GM18520 (cell line): Measurements from ENCODE around the gene AUTS2.
"Not testable (repeated sequence)": the region's sequence is repeated elsewhere in the genome, so short reads cannot be mapped to it uniquely, and the experiment has no call there.

Experiments used
- ATAC-seq: cut with Tn5 transposase; IDR thresholded peaks from one replicate; pipeline ENCODE4 v1.9.1; 2021; ENCODE audit not compliant: unreplicated experiment

The AUTS2 gene

DNA sequence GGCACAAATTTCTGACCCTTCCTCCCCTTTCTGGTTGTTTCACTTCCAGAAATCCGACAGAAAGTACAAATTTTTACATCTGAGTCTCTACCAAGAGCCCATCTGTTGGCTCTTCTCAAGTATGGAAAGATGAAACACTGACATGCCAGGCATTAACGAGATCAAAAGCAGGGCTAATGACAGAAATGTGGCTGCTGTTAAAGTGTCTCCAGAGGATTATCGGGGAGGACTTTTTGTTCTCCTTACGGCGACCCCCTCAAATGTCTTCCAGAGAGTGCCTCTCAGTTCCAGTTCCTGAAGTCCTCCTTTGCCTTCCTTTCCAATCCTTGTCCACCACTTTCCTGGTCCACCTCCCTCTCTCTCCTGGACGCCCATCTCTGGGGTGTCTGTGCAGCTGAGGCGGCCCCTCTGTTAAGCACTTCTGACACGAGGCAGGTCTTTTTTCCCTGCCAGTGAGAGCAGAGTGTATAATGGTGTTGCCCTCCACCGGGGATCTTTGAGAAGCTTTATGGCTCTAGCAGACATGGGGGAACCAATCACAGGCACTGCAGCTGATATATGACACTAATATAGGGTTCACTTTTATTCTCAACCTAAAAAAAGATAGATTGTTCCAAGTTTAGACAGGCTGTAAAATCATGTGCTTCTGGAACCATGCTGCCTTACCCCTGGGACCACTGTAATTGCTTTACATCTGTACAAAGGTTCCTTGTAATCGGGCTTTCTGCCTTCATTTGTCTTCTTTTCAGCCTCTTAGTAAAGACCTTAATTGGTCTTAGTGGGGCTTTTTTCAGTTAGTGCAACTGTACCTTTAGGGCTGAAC is 757.1 kb downstream of the AUTS2 start:
- no peak for ATAC-seq

DNA sequence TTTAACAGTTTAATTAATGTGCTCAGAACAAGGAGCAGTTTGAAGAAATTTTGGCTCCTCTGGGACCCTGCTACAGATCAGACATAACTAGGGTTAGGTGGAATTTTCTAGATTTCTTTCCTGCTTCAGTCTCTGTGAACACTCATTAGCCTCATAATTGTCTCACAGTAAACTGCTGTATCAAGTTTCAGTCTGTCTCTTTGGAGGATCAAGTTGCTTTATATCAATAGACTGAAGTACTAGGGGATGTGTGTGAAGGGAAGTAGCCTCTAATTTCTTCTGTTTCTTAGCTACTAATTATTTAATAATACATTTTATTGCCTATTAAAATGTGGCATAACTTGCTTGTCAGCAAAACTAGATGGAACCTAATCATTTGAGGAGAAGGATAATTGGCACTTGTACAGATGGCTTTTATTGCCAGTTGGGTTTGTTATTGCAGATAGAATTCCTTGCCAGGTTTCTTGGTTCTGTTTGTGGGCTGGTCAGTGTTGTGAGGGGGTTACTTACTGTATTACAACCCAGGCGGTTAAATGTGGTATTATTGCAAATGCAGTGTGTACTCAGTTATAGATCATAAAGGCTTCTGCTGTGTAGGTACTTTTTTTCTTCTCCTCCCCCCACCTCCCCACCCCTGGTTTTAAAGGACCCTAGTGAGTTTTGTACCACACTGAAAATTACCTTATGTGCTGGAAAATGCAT is 758.0 kb downstream of the AUTS2 start:
- ATAC-seq, result no peak

DNA sequence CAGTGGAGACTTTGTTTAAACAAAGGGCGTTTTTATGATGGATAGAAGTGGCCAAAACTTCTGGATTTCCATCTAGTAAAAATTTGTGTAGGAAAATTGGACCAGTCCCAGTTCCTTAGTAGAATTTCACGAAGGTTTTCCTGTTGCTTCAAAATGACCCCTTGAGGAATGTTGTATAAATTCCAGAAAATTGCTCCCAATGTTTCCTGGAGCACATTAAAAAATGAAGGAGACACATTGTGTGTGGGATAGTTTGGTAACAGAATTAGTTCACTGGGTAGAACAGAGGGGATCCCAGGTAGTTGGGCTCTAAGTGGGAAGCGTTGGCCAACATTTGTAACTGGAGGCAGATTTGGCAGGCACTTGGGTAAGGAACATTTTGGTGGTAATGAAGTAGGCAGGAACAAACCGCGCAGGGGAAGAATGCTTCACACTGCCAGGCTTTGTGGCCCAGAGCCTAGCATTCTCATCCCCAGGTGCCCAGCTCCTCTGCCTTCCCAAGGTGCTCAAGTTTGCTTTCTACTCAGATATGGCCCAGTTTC is 758.6 kb downstream of the AUTS2 start:
- ATAC-seq, result no peak

DNA sequence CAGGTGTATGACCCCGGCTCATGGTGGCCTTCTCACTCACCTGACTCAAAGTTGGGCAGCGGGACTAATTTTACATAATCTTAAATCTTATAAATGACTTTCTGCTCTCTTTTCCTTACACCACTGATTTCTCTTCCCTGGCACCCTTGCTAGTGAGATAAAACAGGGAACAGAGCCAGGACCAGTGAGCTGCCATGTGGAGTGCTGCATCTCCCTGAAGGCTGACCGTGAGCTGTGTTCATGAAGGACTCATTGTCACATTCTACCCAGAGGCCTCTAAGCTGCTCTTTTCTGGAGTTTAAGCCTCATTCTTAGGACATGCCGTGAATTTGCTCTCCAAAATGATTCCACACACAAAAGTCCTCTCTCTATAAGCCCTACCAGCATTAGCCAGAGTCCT is 762.3 kb downstream of the AUTS2 start:
- ATAC-seq, result no peak

DNA sequence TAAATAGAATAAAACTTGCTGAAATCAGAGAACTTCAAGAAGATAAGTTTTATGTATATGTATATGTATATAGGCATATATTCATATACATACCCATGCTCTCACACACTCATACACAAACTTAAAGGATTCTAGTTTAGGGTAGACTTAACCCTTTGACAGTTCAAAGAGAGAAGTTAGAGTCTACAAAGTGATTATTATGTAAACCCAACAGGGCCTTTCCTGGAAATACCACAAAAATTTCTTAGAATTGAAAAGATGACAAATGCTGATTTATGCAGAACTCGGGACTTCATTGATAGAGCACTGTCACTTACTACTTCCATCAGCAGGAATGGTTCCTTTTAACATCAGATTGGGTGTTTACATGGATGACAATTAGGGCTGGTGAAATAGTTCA is 763.5 kb downstream of the AUTS2 start:
- no peak for ATAC-seq

DNA sequence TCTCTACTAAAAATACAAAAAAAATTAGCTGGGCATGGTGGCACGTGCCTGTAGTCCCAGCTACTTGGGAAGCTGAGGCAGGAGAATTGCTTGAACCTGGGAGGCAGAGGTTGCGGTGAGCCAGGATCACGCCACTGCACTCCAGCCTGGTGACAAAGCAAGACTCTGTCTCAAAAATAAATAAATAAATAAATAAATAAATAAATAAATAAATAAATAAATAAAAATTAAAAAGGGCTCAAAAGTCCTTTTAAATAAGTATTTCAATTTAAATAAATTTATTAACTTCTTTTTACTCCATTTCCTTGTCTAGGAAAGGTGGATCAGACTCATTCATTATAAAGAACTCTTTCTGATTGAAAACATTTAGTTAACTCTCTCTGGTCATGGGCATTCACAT is 766.1 kb downstream of the AUTS2 start:
- ATAC-seq, result not testable (repeated sequence)

DNA sequence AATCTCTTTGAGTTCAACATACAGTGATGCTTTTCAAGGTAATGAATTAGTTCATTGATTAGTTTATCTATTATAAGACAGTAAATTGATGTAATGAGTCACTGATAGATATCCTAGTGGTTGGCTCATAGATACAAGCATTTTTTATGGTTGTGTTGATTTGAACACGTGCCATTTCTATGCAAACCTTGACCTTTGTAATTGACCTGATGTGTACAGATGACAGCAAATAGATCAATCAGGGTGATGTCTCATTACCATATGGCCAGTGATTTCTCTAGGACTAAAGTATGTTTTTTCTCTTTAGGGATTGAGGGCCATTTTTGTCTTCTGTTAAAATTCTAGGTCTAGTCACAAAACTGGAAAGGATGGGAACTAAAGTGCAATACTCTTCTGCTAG is 773.4 kb downstream of the AUTS2 start:
- ATAC-seq, result no peak

DNA sequence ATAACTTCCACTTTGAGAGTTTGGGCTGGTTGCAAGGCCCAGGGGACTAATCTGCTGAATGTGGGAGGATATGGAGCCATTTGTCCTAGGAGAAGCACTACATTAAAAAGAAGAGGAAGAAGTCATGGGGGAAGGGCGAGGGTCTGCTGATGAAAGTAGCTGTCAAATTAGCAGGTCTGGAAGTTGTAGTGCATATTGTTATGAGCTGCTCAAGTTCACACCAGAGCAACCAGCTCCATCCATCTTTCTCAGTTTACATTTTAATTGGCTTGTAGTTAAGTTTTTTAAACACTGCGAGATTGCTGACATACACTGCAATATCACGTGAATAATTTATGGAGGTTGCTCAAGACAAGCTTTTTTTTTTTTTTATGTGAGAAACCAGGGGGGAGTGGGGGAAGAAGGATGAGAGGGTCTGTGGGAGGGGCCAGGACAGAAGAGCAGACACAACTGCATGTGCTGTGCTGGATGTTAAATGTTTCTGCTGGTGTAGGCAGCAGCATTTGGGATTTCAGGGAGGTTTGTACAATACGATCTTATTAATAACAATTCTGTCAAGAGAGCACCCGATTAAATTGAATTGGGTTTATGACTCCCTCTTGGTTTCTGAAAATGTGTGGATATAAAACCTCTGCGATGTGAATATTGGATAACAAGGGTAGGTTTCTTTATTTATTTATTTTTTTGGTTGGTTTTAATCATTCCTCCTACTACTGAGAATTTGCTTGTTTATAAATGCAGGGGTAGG is 774.7 kb downstream of the AUTS2 start:
- ATAC-seq, result no peak

DNA sequence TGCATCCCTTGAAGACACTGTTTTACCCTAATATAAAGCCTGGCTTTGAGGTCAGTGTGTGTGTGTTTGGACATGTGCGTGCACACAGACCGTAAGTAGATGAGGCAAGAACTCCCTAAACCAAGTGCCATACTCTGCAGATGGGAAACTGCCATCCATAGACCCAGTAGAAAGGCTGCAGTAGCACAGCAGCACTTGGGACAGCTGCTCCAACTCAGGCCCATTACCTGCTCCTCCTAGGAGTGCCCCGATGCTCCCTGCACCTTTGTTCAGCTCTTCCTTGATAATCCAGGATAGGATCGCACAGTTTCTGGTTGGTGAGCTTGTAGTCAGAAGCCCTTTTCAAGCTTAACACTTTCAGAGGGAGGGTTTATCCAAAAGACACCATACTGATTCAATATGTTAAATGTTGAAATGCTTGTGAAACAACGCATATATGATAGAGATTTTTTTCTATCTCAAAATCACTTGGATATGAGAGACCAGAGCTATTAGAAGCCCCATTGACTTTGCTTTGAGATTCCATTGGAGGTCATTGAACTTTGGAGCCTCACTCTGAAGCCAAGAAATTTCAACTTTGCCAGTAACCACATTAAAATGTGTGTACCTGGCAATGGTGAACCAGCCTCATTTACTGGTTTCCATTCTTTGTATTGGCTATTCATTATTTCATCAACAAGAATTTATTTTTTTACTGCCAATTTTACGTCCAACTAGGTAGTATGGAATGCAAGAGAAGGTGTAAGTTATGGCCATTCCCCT is 776.7 kb downstream of the AUTS2 start:
- no peak for ATAC-seq

DNA sequence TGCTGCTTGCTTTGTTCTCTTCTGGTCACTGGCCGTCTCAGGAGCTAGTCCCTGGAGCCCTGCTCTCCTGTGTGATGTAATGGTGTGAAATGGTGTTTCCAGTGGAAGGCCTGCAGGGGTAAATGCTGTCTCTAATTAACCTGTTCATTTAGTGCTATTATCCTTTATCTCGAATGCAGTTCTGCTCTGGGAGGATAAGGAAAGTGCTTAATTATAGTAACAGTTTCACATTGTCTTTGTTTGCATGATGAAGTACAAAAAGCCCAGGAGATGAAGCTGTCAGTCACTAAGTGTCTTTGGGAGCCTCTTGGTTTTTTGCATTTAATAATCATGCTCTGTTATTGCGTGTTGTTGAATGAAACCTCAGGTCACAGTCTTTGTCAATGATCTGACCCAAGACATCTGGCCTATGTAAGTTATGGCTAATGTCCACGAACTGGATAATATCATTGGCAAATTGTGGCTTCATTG is 778.3 kb downstream of the AUTS2 start:
- no peak for ATAC-seq

DNA sequence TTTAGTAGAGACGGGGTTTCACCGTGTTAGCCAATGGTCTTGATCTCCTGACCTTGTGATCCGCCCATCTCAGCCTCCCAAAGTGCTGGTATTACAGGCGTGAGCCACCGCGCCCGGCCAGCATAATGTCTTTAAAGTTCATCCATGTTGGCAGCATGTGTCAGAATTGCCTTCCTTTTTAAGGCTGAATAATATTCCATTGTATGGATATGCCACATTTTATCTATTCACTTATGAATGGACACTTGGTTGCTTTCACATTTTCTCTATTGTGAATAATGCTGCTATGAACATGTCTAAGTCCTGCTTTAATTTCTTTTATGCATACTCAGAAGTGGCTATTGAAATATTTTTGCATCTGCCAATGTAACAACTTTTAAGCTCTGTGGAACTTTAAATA is 779.7 kb downstream of the AUTS2 start:
- ATAC-seq, result no peak

DNA sequence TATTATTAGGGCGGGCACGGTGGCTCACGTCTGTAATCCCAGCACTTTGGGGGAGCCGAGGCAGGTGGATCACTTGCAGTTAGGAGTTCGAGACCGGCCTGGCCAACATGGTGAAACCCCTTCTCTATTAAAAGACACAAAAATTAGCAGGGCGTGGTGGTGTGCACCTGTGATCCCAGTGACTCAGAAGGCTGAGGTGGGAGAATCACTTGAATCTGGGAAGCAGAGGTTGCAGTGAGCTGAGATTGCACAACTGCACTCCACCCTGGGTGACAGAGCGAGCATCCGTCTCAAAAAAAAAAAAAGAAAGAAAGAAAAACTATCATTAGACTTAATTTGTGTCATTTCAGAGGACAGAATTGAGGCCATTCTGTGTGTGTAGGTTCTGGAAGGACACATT is 780.9 kb downstream of the AUTS2 start:
- ATAC-seq, result no peak

DNA sequence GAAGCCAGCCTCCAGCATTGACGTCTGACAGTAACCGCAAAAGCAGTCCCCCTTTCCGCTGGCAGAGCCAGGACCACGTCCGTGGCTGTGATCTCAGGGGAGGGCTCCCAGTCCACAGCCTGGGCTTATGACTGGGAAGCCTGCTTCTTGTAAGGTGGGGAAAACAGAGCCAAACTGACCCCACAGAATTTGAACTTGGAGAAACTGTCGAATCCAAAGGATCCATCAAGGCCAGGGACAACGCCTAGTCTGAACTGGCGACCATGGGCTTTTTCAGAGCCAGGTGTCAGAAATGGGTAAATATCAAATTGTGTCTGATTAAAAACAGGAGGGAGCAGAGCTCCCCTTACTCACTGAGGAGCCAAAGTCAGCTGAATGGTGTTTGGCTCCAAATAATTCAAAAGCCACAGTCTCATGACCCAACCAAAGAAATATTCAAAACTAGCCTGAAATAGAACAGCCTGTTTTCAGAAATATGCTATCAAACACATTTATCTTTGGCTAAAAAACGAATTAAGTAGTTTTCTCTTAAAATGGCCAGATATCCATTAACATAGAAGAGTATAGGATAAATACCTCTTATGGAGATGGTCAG is 782.2 kb downstream of the AUTS2 start:
- ATAC-seq, result no peak

DNA sequence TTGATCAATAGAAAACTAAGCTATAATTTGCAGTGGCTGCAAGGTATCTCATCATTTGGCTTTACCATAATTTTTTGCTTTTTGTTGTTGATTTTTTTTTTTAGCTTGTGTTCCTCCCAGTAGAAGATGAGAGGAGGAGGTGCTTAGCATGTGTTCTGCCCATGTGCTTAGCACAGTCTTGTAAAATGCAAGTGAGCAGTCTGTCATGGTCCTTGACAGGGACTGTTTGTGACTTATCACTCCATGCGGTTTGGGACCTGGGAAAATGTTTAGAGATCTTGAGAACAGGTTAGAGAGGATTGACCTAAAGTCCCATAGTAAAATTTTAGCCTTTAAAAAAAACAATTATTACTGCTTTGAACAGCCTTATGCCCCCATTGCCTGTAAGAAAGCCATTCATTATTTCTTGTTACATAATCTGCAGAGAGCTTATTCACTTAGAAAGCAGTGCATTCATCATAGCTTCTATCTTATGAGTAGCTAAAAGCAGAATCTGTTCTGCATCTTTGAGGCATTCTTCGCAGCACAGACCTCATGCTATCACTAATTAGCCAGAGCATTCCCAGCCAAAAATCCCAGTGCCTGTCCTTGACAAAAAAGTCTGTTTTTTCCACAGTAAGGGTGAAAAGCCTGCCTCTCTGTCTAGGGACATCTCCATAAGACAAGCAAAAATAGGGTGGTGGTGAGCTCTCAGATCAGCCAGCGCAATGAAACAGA is 784.9 kb downstream of the AUTS2 start:
- no peak for ATAC-seq

DNA sequence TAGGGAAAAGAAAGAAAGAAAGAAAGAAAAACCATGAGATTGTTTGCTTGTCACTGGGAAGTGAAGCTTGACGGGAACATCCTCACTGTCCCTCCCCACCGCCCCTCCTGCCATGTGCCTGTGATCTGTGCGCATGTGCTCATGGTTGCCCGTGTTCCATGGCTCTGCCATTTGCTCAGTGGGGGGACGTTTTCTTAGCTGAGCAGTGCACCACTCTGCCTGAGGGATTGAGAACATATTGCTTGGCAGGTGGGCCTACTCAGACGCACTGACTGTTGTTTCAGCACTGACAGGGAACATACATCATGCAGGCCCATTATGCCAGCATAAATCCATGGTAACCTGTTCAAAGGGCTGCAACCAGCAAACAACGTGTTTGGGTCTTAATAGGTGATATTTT is 785.7 kb downstream of the AUTS2 start:
- ATAC-seq, result no peak

DNA sequence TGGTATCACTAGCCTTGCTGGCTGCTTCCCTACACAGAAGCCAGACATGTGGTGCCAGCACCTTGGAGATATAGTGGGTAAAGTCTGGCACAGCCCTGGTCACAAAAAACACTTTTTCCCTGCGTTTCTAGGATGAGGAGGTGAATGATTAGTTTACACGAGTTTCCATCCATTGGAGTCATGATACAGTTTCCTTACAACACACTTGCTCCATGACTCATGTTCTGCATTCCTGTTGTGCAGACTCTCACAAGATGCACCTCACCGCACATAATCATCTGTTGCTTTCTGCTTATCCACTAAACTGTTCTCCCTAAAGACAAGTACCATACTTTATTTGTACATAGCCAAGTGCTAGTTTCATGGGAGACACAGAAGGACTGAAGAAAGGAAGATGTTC is 786.6 kb downstream of the AUTS2 start:
- no peak for ATAC-seq

DNA sequence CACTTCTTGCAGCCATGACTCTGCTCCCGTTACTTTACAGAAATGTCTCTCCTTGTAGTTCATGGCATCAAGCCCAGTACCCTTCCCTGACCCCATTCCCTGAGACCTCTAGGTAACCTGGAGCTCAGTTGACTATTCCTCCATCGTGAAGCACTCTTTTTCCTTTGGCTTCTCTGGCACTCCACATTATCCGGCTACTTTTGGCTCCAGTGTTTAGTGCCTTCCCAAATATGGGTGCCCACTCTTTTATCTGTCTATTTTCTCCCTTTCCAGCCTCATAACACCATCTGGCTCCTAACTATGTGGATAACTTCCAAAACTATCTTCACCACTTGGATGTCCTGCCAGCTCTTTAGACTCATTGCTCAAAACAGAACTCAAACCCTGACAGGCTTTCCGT is 788.9 kb downstream of the AUTS2 start:
- no peak for ATAC-seq

DNA sequence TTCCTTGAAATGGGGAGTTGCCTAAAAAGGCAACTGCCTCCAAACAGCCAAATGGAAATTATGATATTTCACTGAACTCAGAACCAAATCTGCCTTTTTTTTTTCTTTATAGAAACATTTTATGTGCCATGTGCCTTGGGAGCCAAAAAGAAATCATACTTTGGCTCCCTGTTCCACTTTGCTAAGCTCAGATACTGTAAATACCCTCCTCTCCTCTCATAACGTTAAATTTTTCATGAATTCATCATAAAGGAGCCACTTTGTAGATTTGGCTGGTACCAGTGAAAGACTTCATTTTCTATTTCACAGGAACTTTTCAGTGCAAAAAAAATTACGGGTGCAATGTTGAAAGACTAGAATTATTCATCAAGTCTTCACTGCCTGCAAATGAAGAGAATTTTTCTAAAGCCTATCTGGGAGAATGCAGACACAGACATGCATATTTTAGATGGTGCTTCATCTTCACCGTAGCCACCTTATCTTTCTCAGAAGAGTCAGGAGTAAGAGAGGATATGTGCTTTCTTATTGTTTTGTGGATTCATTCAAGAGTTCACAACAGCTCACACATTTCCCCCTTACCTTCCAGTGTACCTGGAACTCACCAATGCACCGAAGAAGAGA is 791.4 kb downstream of the AUTS2 start:
- ATAC-seq, result no peak

DNA sequence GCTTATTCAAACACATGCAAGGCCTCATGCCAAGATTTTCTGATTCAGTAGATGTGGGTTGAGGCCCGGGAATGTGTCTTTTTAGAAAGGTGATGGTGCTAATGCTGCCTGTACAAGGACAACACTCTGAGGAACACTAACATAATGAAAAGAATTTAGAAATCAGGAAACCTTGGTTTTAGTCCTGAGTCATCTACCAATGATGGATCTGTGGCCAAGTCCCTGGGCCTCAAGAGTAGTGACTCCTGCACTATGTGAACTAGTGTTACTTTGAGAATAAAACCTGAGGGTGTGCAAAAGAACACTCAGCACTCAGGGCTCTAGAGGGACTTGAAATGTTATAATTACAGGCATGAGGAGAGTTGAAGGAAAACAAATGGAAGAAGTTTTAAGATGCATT is 792.0 kb downstream of the AUTS2 start:
- no peak for ATAC-seq
